ENCODE measurements around the gene RNF14. TPM values are rescaled to one million over a fixed set of nuclear protein-coding genes. Genes with fewer than 3 reads are reported as not detected.

Gene RNF14
- total RNA-seq, 1 experiment from 2014 or later, result 20.1 TPM

- Histone ChIP-seq H3K9me3 (ENCODE audit: control insufficient read depth, low read depth, low read length) (no peaks in the 10 kb centered on the region), H2BK15ac (ENCODE audit: low read depth, low read length) (no peak overlapping the region), H4K5ac (ENCODE audit: insufficient read length, low read depth, low read length) (no peak overlapping the region), H3K56ac (ENCODE audit: insufficient read length, low read depth, low read length) (no peak overlapping the region), H3K23ac (ENCODE audit: insufficient read length, low read depth, low read length) (no peak overlapping the region), H3K4ac (ENCODE audit: low read depth, low read length) (no peak overlapping the region), H4K8ac (replicated peaks; ENCODE audit: insufficient read length, low read depth, low read length) (no peak overlapping the region), H3K79me2 (ENCODE audit: insufficient read depth, low read length) (no peaks in the 10 kb centered on the region), H3K27me3 (ENCODE audit: insufficient read depth, low read length) (no peaks in the 10 kb centered on the region), H3K79me1 (ENCODE audit: insufficient read depth, low read depth, low read length, poor library complexity, severe bottlenecking) (no peaks in the 10 kb centered on the region), H3K9ac (ENCODE audit: extremely low read depth, insufficient read length, low read length) (no peak overlapping the region), H3T11ph (ENCODE audit: low read length) (no peak overlapping the region), H4K91ac (ENCODE audit: insufficient read length, low read depth, low read length) (no peak overlapping the region), H2BK5ac (ENCODE audit: insufficient read length, low read length) (no peak overlapping the region), H2BK20ac (ENCODE audit: low read depth, low read length, poor library complexity, severe bottlenecking) (no peak overlapping the region), H3K27ac (ENCODE audit: insufficient read length, low read depth, low read length) (no peak overlapping the region), H2AFZ (ENCODE audit: low read length) (no peak overlapping the region), H2AK5ac (ENCODE audit: insufficient read length, low read length) (no peak overlapping the region), H3K4me2 (ENCODE audit: insufficient read depth, insufficient read length, low read length) (no peak overlapping the region), H4K20me1 (ENCODE audit: control insufficient read depth, insufficient read depth, insufficient read length) (no peaks in the 10 kb centered on the region), H3K18ac (ENCODE audit: insufficient read length, low read depth, low read length) (no peak overlapping the region), H3K4me1 (ENCODE audit: insufficient read depth, low read length) (no peaks in the 10 kb centered on the region; the same call in 1 of the 2 replicates), H2BK12ac (ENCODE audit: insufficient read length, low read depth, low read length) (no peak overlapping the region), H3K14ac (ENCODE audit: insufficient read depth, low read length) (no peak overlapping the region), H2BK120ac (ENCODE audit: low read depth, low read length, poor library complexity, severe bottlenecking) (no peak overlapping the region), H3K23me2 (ENCODE audit: insufficient read length, low read depth, low read length, poor library complexity, severe bottlenecking) (no peaks in the 10 kb centered on the region)
- H3K9me3 Mint-ChIP-seq, result no peaks in the 10 kb centered on the region; a peak in 1 of 5 replicates
- DNase-seq, result no peak
- H3K36me3 Mint-ChIP-seq (ENCODE audit: insufficient read depth in 1 of 3, low read depth in 3 of 3), result no peaks in the 10 kb centered on the region
- H3K4me3 Mint-ChIP-seq, result no peak overlapping the region
- peaks cover 18 to 20% of the 10 kb centered on the region in 2 experiments for H3K4me1 Mint-ChIP-seq
- TF ChIP-seq CTCF (conservative IDR thresholded peaks at IDR 0.05), result no peak
- H3K27me3 Mint-ChIP-seq (ENCODE audit: low read depth), result peaks cover 7% of the 10 kb centered on the region; the same call in 1 of the 2 replicates
- H3K27ac Mint-ChIP-seq, result no peak overlapping the region
- no CpG with 5 or more reads among the region's 3 CpGs for WGBS (ENCODE audit: extremely low coverage, insufficient read length, low lambda C conversion rate)
Measured at GRCh38 chr5:141950207-141951005, 18.5 kb upstream of the RNF14 start.
